GM18498 (cell line): ENCODE results near the gene RABGAP1L.
"Not testable (repeated sequence)": the region's sequence is repeated elsewhere in the genome, so short reads cannot be mapped to it uniquely, and the experiment has no call there.

Experiments used
- ATAC-seq: cut with Tn5 transposase; IDR thresholded peaks from one replicate; pipeline ENCODE4 v1.9.1; 2021; ENCODE audit warnings: mild to moderate bottlenecking, moderate library complexity; ENCODE audit not compliant: unreplicated experiment

RABGAP1L gene

GRCh38 chr1:175005085-175005783 is 845.9 kb downstream of the RABGAP1L start:
- no peak for ATAC-seq

GRCh38 chr1:175009532-175009931 is 850.2 kb downstream of the RABGAP1L start:
- no peak for ATAC-seq

- no peak for ATAC-seq
These were observed 854.1 kb downstream of the RABGAP1L start for GRCh38 chr1:175013445-175013844.

- ATAC-seq, result no peak
These were observed 855.9 kb downstream of the RABGAP1L start for GRCh38 chr1:175015243-175015642.

GRCh38 chr1:175019524-175019923 is 860.2 kb downstream of the RABGAP1L start:
- no peak for ATAC-seq

GRCh38 chr1:175023043-175023921 is 864.0 kb downstream of the RABGAP1L start, which contains the start of gene MRPS14:
MRPS14 (minus strand) TSS chr1:175023425; CDS start chr1:175023408, 17 bp downstream.
- peak; percentile 94 for ATAC-seq

GRCh38 chr1:175023922-175024242 is 864.6 kb downstream of the RABGAP1L start:
- not testable (repeated sequence) for ATAC-seq

- no peak for ATAC-seq
These were observed 865.5 kb downstream of the RABGAP1L start for GRCh38 chr1:175024773-175025172.

GRCh38 chr1:175033953-175034352 is 874.6 kb downstream of the RABGAP1L start:
- ATAC-seq, result no peak

GRCh38 chr1:175034775-175035174 is 875.5 kb downstream of the RABGAP1L start:
- no peak for ATAC-seq

- ATAC-seq, result no peak
These were observed 876.5 kb downstream of the RABGAP1L start for GRCh38 chr1:175035865-175036264.

GRCh38 chr1:175036476-175036875 is 877.2 kb downstream of the RABGAP1L start:
- no peak for ATAC-seq

- no peak for ATAC-seq
These were observed 878.1 kb downstream of the RABGAP1L start for GRCh38 chr1:175037416-175037815.

GRCh38 chr1:175040324-175040879 is 881.1 kb downstream of the RABGAP1L start:
- ATAC-seq, result no peak

GRCh38 chr1:175042650-175043049 is 883.3 kb downstream of the RABGAP1L start:
- no peak for ATAC-seq

GRCh38 chr1:175043824-175044223 is 884.5 kb downstream of the RABGAP1L start:
- no peak for ATAC-seq

GRCh38 chr1:175044591-175044990 is 885.3 kb downstream of the RABGAP1L start:
- ATAC-seq, result not testable (repeated sequence)
